ENCODE data around the gene IFNW1.
"Not testable (repeated sequence)": the region's sequence is repeated elsewhere in the genome, so short reads cannot be mapped to it uniquely, and the experiment has no call there.

Gene IFNW1
- total RNA-seq, result 0 reads per million in 3 donors

DNA sequence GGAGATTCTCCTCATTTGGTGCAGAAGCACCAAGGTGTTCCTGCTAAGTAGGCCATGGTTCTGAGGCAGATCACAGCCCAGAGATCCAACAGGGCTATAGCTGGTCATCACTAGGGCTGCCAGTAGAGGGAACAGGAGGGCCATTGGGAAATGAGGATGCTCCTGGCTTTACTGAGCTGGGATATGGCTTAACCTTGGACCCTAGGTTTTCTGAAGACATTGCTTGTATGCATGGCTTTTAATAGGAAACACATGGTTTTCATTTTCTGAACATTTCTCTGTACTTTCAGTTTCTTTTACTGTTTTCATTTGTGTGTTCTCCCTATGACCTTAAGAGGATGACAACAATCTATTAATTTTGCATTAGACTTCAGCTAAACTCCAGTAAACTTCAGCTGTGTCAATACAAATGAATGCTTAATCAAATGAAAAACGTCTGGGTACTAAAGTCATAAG, at the start of gene IFNW1:
TSS of gene IFNW1 (minus strand) at position 406 of the 456 bp plus-strand sequence. CDS start at position 144, 262 bp downstream.
- DNase-seq, result no peak
- Histone ChIP-seq H3K9me3 (ENCODE audit: control insufficient read depth, low read length) (no peaks in the 10 kb centered on the region), H3K27me3 (replicated peaks; ENCODE audit: control insufficient read depth, insufficient read depth, low read length, poor library complexity, severe bottlenecking) (no peaks in the 10 kb centered on the region), H3K4me3 (ENCODE audit: insufficient read depth, low read depth, low read length, poor library complexity, severe bottlenecking) (no peak within 1 kb of the TSS), H3K27ac (ENCODE audit: insufficient read depth, low read length, poor library complexity, severe bottlenecking) (no peak within 1 kb of the TSS), H3K4me1 (ENCODE audit: control insufficient read depth, insufficient read depth, low read length, poor library complexity, severe bottlenecking) (peaks cover 2% of the 10 kb centered on the region), H3K36me3 (ENCODE audit: control insufficient read depth, insufficient read depth, low read length) (no peaks in the 10 kb centered on the region)

DNA sequence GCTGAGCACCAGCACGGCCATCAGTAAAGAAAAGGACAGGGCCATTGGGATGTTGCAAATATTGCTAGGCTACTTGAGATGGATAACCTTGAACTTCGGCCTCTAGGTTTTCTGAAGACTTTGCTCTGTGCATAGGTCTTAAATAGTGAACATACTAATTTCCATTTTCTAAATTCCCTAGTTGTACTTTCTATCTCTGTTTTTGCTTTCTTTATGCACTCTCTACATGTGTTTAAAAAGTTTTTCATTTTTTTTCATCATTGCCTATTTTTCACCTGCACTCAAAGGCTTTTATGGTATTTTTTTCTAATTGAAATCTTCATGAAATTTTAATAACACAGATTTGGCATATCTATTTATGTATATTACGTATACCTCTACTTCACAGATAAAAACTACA, 45.9 kb upstream of the IFNW1 start, which contains the start of gene IFNA4:
TSS of gene IFNA4 (minus strand) at position 101 of the 400 bp plus-strand sequence. CDS start at position 45, 56 bp downstream.
- not testable (repeated sequence) for H3K9me3 ChIP-seq (ENCODE audit: control insufficient read depth, low read length); DNase-seq; H3K4me3 ChIP-seq (ENCODE audit: insufficient read depth, low read depth, low read length, poor library complexity, severe bottlenecking); H3K27me3 ChIP-seq (replicated peaks; ENCODE audit: control insufficient read depth, insufficient read depth, low read length, poor library complexity, severe bottlenecking); H3K27ac ChIP-seq (ENCODE audit: insufficient read depth, low read length, poor library complexity, severe bottlenecking); H3K36me3 ChIP-seq (ENCODE audit: control insufficient read depth, insufficient read depth, low read length); H3K4me1 ChIP-seq (ENCODE audit: control insufficient read depth, insufficient read depth, low read length, poor library complexity, severe bottlenecking)

DNA sequence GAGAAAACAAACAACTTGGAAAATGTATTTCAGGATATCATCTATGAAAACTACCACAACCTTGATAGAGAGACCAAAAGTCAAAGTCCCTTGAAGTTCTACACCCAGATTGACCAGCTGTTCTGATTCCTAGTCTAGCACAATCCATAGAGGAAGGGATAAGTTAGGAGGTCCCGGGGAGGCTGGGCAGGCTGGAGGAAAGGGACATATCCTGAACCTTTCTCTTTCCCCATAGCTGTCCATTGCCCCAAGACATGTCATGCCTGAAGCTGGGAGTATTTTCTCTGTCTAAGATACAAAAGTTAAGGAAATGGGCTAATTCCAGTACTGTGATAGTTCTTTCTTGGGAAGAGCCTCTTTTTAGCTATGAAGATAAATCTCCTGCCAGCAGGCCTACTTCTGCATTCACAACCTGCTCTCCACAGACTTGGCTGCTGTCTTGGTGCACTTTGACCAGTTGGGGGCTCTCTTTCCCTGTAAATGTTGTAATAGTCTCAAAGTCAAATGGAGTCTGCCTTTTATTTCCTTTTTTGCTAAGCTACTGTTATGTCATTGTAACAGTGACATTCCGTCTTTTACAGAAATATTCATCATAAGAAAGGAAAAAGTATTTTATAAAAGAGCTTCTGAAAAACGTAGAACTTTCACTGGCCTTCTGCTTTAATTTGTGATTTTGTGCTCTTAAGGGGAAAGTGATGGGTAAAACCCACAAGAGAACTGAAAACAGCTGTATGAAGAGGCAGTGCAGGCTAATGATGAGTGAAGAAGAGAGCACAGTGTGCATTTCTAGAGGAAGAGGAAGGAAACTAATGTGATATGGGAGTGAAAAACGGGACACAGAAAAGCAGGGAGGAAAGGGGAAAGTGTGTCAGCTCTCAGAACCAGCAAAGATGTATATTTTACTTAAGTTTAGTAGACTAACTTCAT, 41.4 kb upstream of the IFNW1 start:
- not testable (repeated sequence) for H3K9me3 ChIP-seq (ENCODE audit: control insufficient read depth, low read length); H3K27ac ChIP-seq (ENCODE audit: insufficient read depth, low read length, poor library complexity, severe bottlenecking); H3K4me3 ChIP-seq (ENCODE audit: insufficient read depth, low read depth, low read length, poor library complexity, severe bottlenecking); H3K4me1 ChIP-seq (ENCODE audit: control insufficient read depth, insufficient read depth, low read length, poor library complexity, severe bottlenecking); H3K27me3 ChIP-seq (replicated peaks; ENCODE audit: control insufficient read depth, insufficient read depth, low read length, poor library complexity, severe bottlenecking); H3K36me3 ChIP-seq (ENCODE audit: control insufficient read depth, insufficient read depth, low read length)
- DNase-seq, result peak in 1 of 3 donors; percentile 4

DNA sequence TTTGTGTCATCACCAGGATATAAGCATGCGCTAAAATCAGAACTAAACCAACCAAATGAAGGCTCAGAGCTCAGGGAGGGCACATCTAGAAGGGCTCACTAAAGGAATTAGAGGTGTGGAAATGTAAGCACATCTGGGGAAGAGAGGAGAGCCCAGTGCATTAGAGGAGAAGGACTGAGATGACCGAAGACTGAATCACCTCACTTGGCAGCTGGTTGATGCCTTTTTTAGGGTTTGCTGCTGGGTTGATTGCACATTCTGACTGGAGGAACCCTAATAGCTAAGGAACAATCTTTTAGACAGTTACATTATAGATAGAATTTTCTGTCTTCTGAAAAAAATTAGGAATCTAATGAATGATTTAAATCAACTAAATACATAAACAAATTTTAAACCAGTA, 33.0 kb upstream of the IFNW1 start:
- Histone ChIP-seq H3K9me3 (ENCODE audit: control insufficient read depth, low read length) (no peaks in the 10 kb centered on the region), H3K36me3 (ENCODE audit: control insufficient read depth, insufficient read depth, low read length) (no peaks in the 10 kb centered on the region), H3K27ac (ENCODE audit: insufficient read depth, low read length, poor library complexity, severe bottlenecking) (no peak overlapping the region), H3K4me1 (ENCODE audit: control insufficient read depth, insufficient read depth, low read length, poor library complexity, severe bottlenecking) (no peaks in the 10 kb centered on the region), H3K4me3 (ENCODE audit: insufficient read depth, low read depth, low read length, poor library complexity, severe bottlenecking) (no peak overlapping the region), H3K27me3 (replicated peaks; ENCODE audit: control insufficient read depth, insufficient read depth, low read length, poor library complexity, severe bottlenecking) (no peaks in the 10 kb centered on the region)
- DNase-seq, result no peak

DNA sequence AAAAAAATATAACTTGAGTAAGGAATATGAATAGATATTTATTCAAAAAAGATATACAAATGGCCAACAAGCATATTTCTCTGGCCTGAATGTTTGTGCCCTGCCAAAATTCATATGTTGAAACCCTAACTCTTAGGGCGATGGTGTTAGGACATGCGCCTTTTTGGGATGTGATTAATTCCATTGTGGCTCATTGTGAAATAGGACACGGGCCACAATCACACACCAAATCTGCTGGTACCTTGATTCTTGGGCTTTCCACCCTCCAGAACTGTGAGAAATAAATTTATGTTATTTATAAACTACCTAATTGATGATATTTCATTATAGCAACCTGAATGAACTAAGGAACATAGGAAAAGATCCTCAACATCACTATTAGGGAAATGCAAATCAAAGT, 30.5 kb upstream of the IFNW1 start:
- no peaks in the 10 kb centered on the region for H3K4me1 ChIP-seq (ENCODE audit: control insufficient read depth, insufficient read depth, low read length, poor library complexity, severe bottlenecking)
- H3K4me3 ChIP-seq (ENCODE audit: insufficient read depth, low read depth, low read length, poor library complexity, severe bottlenecking), result no peak overlapping the region
- H3K36me3 ChIP-seq (ENCODE audit: control insufficient read depth, insufficient read depth, low read length), result no peaks in the 10 kb centered on the region
- no peaks in the 10 kb centered on the region for H3K9me3 ChIP-seq (ENCODE audit: control insufficient read depth, low read length)
- no peak overlapping the region for H3K27ac ChIP-seq (ENCODE audit: insufficient read depth, low read length, poor library complexity, severe bottlenecking)
- DNase-seq, result no peak
- H3K27me3 ChIP-seq (replicated peaks; ENCODE audit: control insufficient read depth, insufficient read depth, low read length, poor library complexity, severe bottlenecking), result no peaks in the 10 kb centered on the region

DNA sequence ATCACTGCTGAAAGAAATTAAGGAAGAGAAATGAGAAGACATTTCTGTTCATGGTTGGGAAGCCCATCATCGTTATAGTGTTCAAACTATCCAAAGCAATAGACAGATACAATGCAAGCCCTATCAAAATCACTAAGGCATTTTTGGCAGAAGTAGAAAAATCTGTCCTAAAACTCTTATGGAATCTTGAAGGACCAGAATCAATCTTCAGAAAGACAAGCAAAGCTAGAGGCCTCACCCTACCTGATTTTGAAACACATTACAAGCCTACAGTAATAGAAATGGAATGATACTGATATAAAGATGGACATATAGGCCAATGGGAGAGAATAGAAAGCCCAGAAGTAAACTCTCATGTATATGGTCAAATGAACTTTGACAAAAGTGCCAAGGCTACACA, 29.7 kb upstream of the IFNW1 start:
- H3K9me3 ChIP-seq (ENCODE audit: control insufficient read depth, low read length), result no peaks in the 10 kb centered on the region
- DNase-seq, result no peak
- no peaks in the 10 kb centered on the region for H3K4me1 ChIP-seq (ENCODE audit: control insufficient read depth, insufficient read depth, low read length, poor library complexity, severe bottlenecking)
- no peak overlapping the region for H3K4me3 ChIP-seq (ENCODE audit: insufficient read depth, low read depth, low read length, poor library complexity, severe bottlenecking)
- H3K36me3 ChIP-seq (ENCODE audit: control insufficient read depth, insufficient read depth, low read length), result no peaks in the 10 kb centered on the region
- H3K27me3 ChIP-seq (replicated peaks; ENCODE audit: control insufficient read depth, insufficient read depth, low read length, poor library complexity, severe bottlenecking), result no peaks in the 10 kb centered on the region
- no peak overlapping the region for H3K27ac ChIP-seq (ENCODE audit: insufficient read depth, low read length, poor library complexity, severe bottlenecking)

DNA sequence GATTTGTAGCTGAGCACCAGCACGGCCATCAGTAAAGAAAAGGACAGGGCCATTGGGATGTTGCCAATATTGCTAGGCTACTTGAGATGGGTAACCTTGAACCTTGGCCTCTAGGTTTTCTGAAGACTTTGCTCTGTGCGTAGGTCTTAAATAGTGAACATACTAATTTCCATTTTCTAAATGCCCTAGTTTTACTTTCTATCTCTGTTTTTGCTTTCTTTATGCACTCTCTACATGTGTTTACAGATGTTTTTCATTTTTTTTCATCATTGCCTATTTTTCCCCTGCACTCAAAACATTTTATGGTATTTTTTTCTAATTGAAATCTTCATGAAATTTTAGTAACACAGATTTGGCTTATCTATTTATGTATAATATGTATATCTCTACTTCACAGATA, 24.9 kb upstream of the IFNW1 start, which contains the start of gene IFNA21:
TSS of gene IFNA21 (minus strand) at position 101 of the 400 bp plus-strand sequence. CDS start at position 53, 48 bp downstream.
- not testable (repeated sequence) for H3K9me3 ChIP-seq (ENCODE audit: control insufficient read depth, low read length); H3K27me3 ChIP-seq (replicated peaks; ENCODE audit: control insufficient read depth, insufficient read depth, low read length, poor library complexity, severe bottlenecking); H3K4me3 ChIP-seq (ENCODE audit: insufficient read depth, low read depth, low read length, poor library complexity, severe bottlenecking); H3K27ac ChIP-seq (ENCODE audit: insufficient read depth, low read length, poor library complexity, severe bottlenecking); H3K36me3 ChIP-seq (ENCODE audit: control insufficient read depth, insufficient read depth, low read length); H3K4me1 ChIP-seq (ENCODE audit: control insufficient read depth, insufficient read depth, low read length, poor library complexity, severe bottlenecking); DNase-seq

DNA sequence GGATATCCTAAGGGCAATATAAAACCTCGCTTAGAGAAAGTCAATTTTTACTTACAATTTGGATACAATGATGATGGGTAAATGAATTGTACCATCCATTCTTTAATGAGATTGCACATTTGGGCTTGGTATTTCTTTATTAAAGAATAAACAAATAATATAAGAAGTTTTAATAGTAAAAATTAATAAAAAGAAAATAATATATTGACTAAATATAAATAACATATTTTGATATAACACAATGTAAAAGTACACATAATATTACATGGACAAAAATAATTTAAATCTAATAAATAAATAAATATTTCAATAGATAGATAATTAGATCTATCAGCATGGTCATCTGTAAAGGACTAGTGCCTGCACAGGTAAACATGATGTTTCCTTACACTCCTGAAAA, 23.9 kb upstream of the IFNW1 start:
- H3K4me1 ChIP-seq (ENCODE audit: control insufficient read depth, insufficient read depth, low read length, poor library complexity, severe bottlenecking), result no peaks in the 10 kb centered on the region
- no peaks in the 10 kb centered on the region for H3K9me3 ChIP-seq (ENCODE audit: control insufficient read depth, low read length)
- no peak for DNase-seq
- no peak overlapping the region for H3K4me3 ChIP-seq (ENCODE audit: insufficient read depth, low read depth, low read length, poor library complexity, severe bottlenecking)
- H3K36me3 ChIP-seq (ENCODE audit: control insufficient read depth, insufficient read depth, low read length), result no peaks in the 10 kb centered on the region
- no peaks in the 10 kb centered on the region for H3K27me3 ChIP-seq (replicated peaks; ENCODE audit: control insufficient read depth, insufficient read depth, low read length, poor library complexity, severe bottlenecking)
- H3K27ac ChIP-seq (ENCODE audit: insufficient read depth, low read length, poor library complexity, severe bottlenecking), result no peak overlapping the region

DNA sequence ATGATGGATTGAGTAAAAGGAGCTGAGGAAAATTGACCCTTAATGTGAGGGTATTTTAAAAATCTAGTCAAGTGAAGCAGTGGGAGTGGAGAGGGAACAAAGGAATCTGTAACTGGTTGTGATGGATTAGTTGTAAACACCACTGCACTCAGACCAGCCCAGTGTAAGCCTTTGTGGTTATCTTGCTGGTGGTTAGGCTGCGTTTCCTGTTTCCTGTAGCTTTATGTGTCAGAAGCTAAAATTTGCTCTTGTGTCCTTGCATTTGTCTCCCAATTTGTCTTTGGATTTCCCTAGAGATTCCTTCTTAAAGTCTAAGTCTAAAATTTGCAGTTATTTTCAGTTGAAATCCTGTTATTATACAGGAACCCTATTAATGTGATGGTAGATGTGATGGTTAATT, 18.5 kb upstream of the IFNW1 start:
- Histone ChIP-seq H3K27me3 (replicated peaks; ENCODE audit: control insufficient read depth, insufficient read depth, low read length, poor library complexity, severe bottlenecking) (no peaks in the 10 kb centered on the region), H3K27ac (ENCODE audit: insufficient read depth, low read length, poor library complexity, severe bottlenecking) (no peak overlapping the region), H3K4me3 (ENCODE audit: insufficient read depth, low read depth, low read length, poor library complexity, severe bottlenecking) (no peak overlapping the region), H3K36me3 (ENCODE audit: control insufficient read depth, insufficient read depth, low read length) (no peaks in the 10 kb centered on the region), H3K4me1 (ENCODE audit: control insufficient read depth, insufficient read depth, low read length, poor library complexity, severe bottlenecking) (peaks cover 3% of the 10 kb centered on the region), H3K9me3 (ENCODE audit: control insufficient read depth, low read length) (no peaks in the 10 kb centered on the region)
- peak in 2 of 3 donors; percentile 9 to 20 for DNase-seq

DNA sequence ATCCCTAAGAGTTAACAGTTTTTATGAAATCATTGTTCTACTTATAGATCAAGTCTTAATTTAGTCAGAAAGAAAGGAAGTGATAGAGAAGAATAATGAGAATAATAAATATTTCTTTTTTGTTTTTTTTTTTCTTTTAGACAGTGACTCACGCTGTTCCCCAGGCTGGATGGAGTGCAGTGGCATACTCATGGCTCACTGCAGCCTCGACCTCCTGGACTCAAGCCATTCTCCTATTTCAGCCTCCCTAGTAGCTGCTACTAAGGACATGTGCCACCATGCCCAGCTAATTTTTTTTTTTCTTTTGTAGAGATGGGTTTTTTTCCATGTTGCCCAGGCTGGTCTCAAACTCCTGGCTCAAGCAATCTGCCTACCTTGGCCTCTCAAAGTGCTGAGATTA, 13.9 kb upstream of the IFNW1 start:
- Histone ChIP-seq H3K4me3 (ENCODE audit: insufficient read depth, low read depth, low read length, poor library complexity, severe bottlenecking) (no peak overlapping the region), H3K27me3 (replicated peaks; ENCODE audit: control insufficient read depth, insufficient read depth, low read length, poor library complexity, severe bottlenecking) (no peaks in the 10 kb centered on the region), H3K4me1 (ENCODE audit: control insufficient read depth, insufficient read depth, low read length, poor library complexity, severe bottlenecking) (peaks cover 6% of the 10 kb centered on the region), H3K36me3 (ENCODE audit: control insufficient read depth, insufficient read depth, low read length) (no peaks in the 10 kb centered on the region), H3K27ac (ENCODE audit: insufficient read depth, low read length, poor library complexity, severe bottlenecking) (no peak overlapping the region), H3K9me3 (ENCODE audit: control insufficient read depth, low read length) (no peaks in the 10 kb centered on the region)
- DNase-seq, result no peak
